HEK293 (cell line): ENCODE data around the gene CLASRP.
A peak's percentile ranks its signal among the peaks of the same experiment; 100 is the strongest.

ENCODE experiments used
- CTCF ChIA-PET: fragments of 350-600 bp; formaldehyde crosslinking; extraction: SDS; loops from one replicate; lab custom pipeline; 2021; ENCODE audit warnings: antibody characterized with exemption; lab: Yijun Ruan, JAX
- POLR2A ChIA-PET: fragments of 300-600 bp; formaldehyde crosslinking; extraction: SDS; loops from one replicate; lab custom pipeline; 2020; ENCODE audit warnings: antibody characterized with exemption, inconsistent platforms; lab: Yijun Ruan, JAX
- H3K27ac ChIP-seq: fragments of 200-500 bp; sonication (Bioruptor generic); 2 replicates; pipeline ENCODE4 v1.5.1; 2014; ENCODE audit warnings: low read depth, low read length, control low read depth, inconsistent platforms; ENCODE audit errors: extremely low read depth
- H3K36me3 ChIP-seq, 2 experiments: fragments of 200-500 bp in 1 of 2; sonication (Bioruptor generic) in 1 of 2; 1 replicate in 1 of 2; 2 replicates in 1 of 2; pipeline ENCODE4 v1.5.1; 2014 to 2017; ENCODE audit warnings: inconsistent platforms in 2 of 2, low read length in 2 of 2; ENCODE audit not compliant: control insufficient read depth in 2 of 2, insufficient read depth in 1 of 2
- H3K4me1 ChIP-seq: fragments of 200-500 bp; sonication (Bioruptor generic); 2 replicates; pipeline ENCODE4 v1.5.1; 2014; ENCODE audit warnings: mild to moderate bottlenecking, low read length, inconsistent platforms; ENCODE audit not compliant: control insufficient read depth, insufficient read depth
- H3K4me3 ChIP-seq: 2 replicates; pipeline ENCODE4 v1.5.1; 2011; ENCODE audit warnings: low read depth, mild to moderate bottlenecking, control low read depth, low read length, moderate library complexity
- H3K9me3 ChIP-seq: fragments of 200-500 bp; sonication (Bioruptor generic); 2 replicates; pipeline ENCODE4 v1.5.1; 2014; ENCODE audit warnings: low read depth, low read length, inconsistent platforms; ENCODE audit not compliant: control insufficient read depth, insufficient read depth
- EGR2 ChIP-seq: fragments of 450-650 bp; formaldehyde crosslinking; IDR thresholded peaks from 2 replicates; pipeline ENCODE4 v1.5.1; 2016; ENCODE audit warnings: low read depth, missing biosample characterization, missing genetic modification characterization
- KLF1 ChIP-seq: fragments of 450-650 bp; formaldehyde crosslinking; IDR thresholded peaks from 2 replicates; pipeline ENCODE4 v1.5.1; 2016; ENCODE audit warnings: missing biosample characterization, missing genetic modification characterization
- MZF1 ChIP-seq: fragments of 450-650 bp; formaldehyde crosslinking; IDR thresholded peaks from 2 replicates; pipeline ENCODE4 v1.5.1; 2017; ENCODE audit warnings: missing biosample characterization, missing genetic modification characterization, borderline replicate concordance
- OSR2 ChIP-seq: fragments of 450-650 bp; formaldehyde crosslinking; IDR thresholded peaks from 2 replicates; pipeline ENCODE4 v1.5.1; 2016; ENCODE audit warnings: missing biosample characterization, missing genetic modification characterization
- SCRT1 ChIP-seq: fragments of 450-650 bp; formaldehyde crosslinking; IDR thresholded peaks from 2 replicates; pipeline ENCODE4 v1.5.1; 2016; ENCODE audit warnings: missing biosample characterization, missing genetic modification characterization, borderline replicate concordance
- YY1 ChIP-seq: fragments of 450-650 bp; formaldehyde crosslinking; IDR thresholded peaks from 2 replicates; pipeline ENCODE4 v1.5.1; 2018; ENCODE audit warnings: missing biosample characterization, missing genetic modification characterization
- ZBTB20 ChIP-seq: fragments of 450-650 bp; formaldehyde crosslinking; IDR thresholded peaks from 2 replicates; pipeline ENCODE4 v1.5.1; 2016; ENCODE audit warnings: missing biosample characterization, missing genetic modification characterization
- ZBTB48 ChIP-seq: fragments of 450-650 bp; formaldehyde crosslinking; IDR thresholded peaks from 2 replicates; pipeline ENCODE4 v1.5.1; 2016; ENCODE audit warnings: missing biosample characterization, missing genetic modification characterization
- ZFP37 ChIP-seq: fragments of 450-650 bp; formaldehyde crosslinking; IDR thresholded peaks from 2 replicates; pipeline ENCODE4 v1.5.1; 2016; ENCODE audit warnings: missing biosample characterization, missing genetic modification characterization
- ZIC2 ChIP-seq: fragments of 450-650 bp; formaldehyde crosslinking; IDR thresholded peaks from 2 replicates; pipeline ENCODE4 v1.5.1; 2016; ENCODE audit warnings: missing biosample characterization, missing genetic modification characterization
- ZNF112 ChIP-seq: fragments of 450-650 bp; formaldehyde crosslinking; IDR thresholded peaks from 2 replicates; pipeline ENCODE4 v1.5.0; 2017; ENCODE audit warnings: missing biosample characterization, missing genetic modification characterization
- ZNF114 ChIP-seq: fragments of 450-650 bp; formaldehyde crosslinking; IDR thresholded peaks from 2 replicates; pipeline ENCODE4 v1.5.0; 2017; ENCODE audit warnings: missing biosample characterization, missing genetic modification characterization
- ZNF155 ChIP-seq: fragments of 450-650 bp; formaldehyde crosslinking; IDR thresholded peaks from 2 replicates; pipeline ENCODE4 v1.5.1; 2016; ENCODE audit warnings: missing biosample characterization, missing genetic modification characterization
- ZNF16 ChIP-seq: fragments of 450-650 bp; formaldehyde crosslinking; IDR thresholded peaks from 2 replicates; pipeline ENCODE4 v1.5.1; 2016; ENCODE audit warnings: low read depth, missing biosample characterization, missing genetic modification characterization
- ZNF26 ChIP-seq: fragments of 450-650 bp; formaldehyde crosslinking; IDR thresholded peaks from 2 replicates; pipeline ENCODE4 v1.5.1; 2016; ENCODE audit warnings: missing biosample characterization, missing genetic modification characterization
- ZNF292 ChIP-seq: fragments of 450-650 bp; formaldehyde crosslinking; IDR thresholded peaks from 2 replicates; pipeline ENCODE4 v1.5.1; 2016; ENCODE audit warnings: low read depth, missing biosample characterization, missing genetic modification characterization, borderline replicate concordance
- ZNF354C ChIP-seq: fragments of 450-650 bp; formaldehyde crosslinking; IDR thresholded peaks from 2 replicates; pipeline ENCODE4 v1.5.1; 2016; ENCODE audit warnings: missing biosample characterization, missing genetic modification characterization, low read depth, borderline replicate concordance
- ZNF366 ChIP-seq: fragments of 450-650 bp; formaldehyde crosslinking; conservative IDR thresholded peaks from 2 replicates; pipeline ENCODE4 v1.5.1; 2016; ENCODE audit warnings: missing biosample characterization, missing genetic modification characterization
- ZNF433 ChIP-seq: fragments of 450-650 bp; formaldehyde crosslinking; IDR thresholded peaks from 2 replicates; pipeline ENCODE4 v1.5.1; 2016; ENCODE audit warnings: missing biosample characterization, missing genetic modification characterization, low read depth
- ZNF501 ChIP-seq: fragments of 450-650 bp; formaldehyde crosslinking; IDR thresholded peaks from 2 replicates; pipeline ENCODE4 v1.5.1; 2016; ENCODE audit warnings: missing biosample characterization, missing genetic modification characterization
- ZNF510 ChIP-seq: fragments of 450-650 bp; formaldehyde crosslinking; IDR thresholded peaks from 2 replicates; pipeline ENCODE4 v1.5.1; 2018; ENCODE audit warnings: mild to moderate bottlenecking, missing genetic modification characterization, missing biosample characterization; ENCODE audit not compliant: insufficient replicate concordance
- ZNF555 ChIP-seq: fragments of 450-650 bp; formaldehyde crosslinking; conservative IDR thresholded peaks from 2 replicates; pipeline ENCODE4 v1.5.1; 2017; ENCODE audit warnings: missing biosample characterization, mild to moderate bottlenecking, missing genetic modification characterization, inconsistent platforms
- ZNF571 ChIP-seq: fragments of 450-650 bp; formaldehyde crosslinking; IDR thresholded peaks from 2 replicates; pipeline ENCODE4 v1.5.0; 2017; ENCODE audit warnings: missing biosample characterization, missing genetic modification characterization
- ZNF664 ChIP-seq: fragments of 450-650 bp; formaldehyde crosslinking; IDR thresholded peaks from 2 replicates; pipeline ENCODE4 v1.5.1; 2016; ENCODE audit warnings: missing biosample characterization, missing genetic modification characterization
- ZNF704 ChIP-seq: fragments of 450-650 bp; formaldehyde crosslinking; IDR thresholded peaks from 2 replicates; pipeline ENCODE4 v1.5.1; 2016; ENCODE audit warnings: missing biosample characterization, missing genetic modification characterization
- ZNF747 ChIP-seq: fragments of 450-650 bp; formaldehyde crosslinking; IDR thresholded peaks from 2 replicates; pipeline ENCODE4 v1.5.1; 2016; ENCODE audit warnings: missing biosample characterization, missing genetic modification characterization
- ZNF777 ChIP-seq: fragments of 450-650 bp; formaldehyde crosslinking; IDR thresholded peaks from 2 replicates; pipeline ENCODE4 v1.5.1; 2017; ENCODE audit warnings: missing biosample characterization, missing genetic modification characterization, borderline replicate concordance
- ZNF785 ChIP-seq: fragments of 450-650 bp; formaldehyde crosslinking; IDR thresholded peaks from 2 replicates; pipeline ENCODE4 v1.5.1; 2016; ENCODE audit warnings: missing biosample characterization, missing genetic modification characterization
- ZNF830 ChIP-seq: fragments of 450-650 bp; IDR thresholded peaks from 2 replicates; pipeline ENCODE4 v1.5.0; 2018; ENCODE audit warnings: missing biosample characterization, missing genetic modification characterization, low read depth, mild to moderate bottlenecking, moderate library complexity
- TF ChIP-seq, protein P1 (sequence below): fragments of 450-650 bp; formaldehyde crosslinking; IDR thresholded peaks from 2 replicates; pipeline ENCODE4 v1.5.0; 2017; ENCODE audit warnings: missing biosample characterization, missing genetic modification characterization, borderline replicate concordance
- TF ChIP-seq, protein P2 (sequence below): fragments of 450-650 bp; formaldehyde crosslinking; IDR thresholded peaks from 2 replicates; pipeline ENCODE4; 2016; ENCODE audit warnings: missing biosample characterization, missing genetic modification characterization
- TF ChIP-seq, protein P3 (sequence below): fragments of 450-650 bp; formaldehyde crosslinking; optimal IDR thresholded peaks from 2 replicates; pipeline ENCODE3; 2016; ENCODE audit warnings: missing biosample characterization, mild to moderate bottlenecking, missing genetic modification characterization

Gene CLASRP

GRCh38 chr19:45058622-45059159, 19.8 kb downstream of the CLASRP start:
- no peaks in the 10 kb centered on the region for H3K9me3 ChIP-seq
- no peak overlapping the region for H3K27ac ChIP-seq
- H3K4me3 ChIP-seq, result no peak overlapping the region
- CTCF ChIA-PET, result interaction anchor here (0.6 to 3.9 kb wide), 18 partner anchors 10 to 191 kb away, joined by 3 to 65 read pairs (median 4); partner anchors contain the start of genes APOE, CLASRP and PPP1R37
- no peaks in the 10 kb centered on the region for H3K4me1 ChIP-seq
- peaks cover 78 to 96% of the 10 kb centered on the region in 2 experiments for H3K36me3 ChIP-seq
- POLR2A ChIA-PET, result interaction anchor here (0.6 to 2.2 kb wide), 3 partner anchors 20 to 62 kb away, joined by 6 to 14 read pairs (median 6); partner anchors contain the start of gene CLASRP
- no peak for TF ChIP-seq ZNF112 (tag by site-specific recombination)
- TF ChIP-seq EGR2, result peak; percentile 47
- TF ChIP-seq ZNF785 (tag by site-specific recombination), result no peak
- TF ChIP-seq, protein P1, sequence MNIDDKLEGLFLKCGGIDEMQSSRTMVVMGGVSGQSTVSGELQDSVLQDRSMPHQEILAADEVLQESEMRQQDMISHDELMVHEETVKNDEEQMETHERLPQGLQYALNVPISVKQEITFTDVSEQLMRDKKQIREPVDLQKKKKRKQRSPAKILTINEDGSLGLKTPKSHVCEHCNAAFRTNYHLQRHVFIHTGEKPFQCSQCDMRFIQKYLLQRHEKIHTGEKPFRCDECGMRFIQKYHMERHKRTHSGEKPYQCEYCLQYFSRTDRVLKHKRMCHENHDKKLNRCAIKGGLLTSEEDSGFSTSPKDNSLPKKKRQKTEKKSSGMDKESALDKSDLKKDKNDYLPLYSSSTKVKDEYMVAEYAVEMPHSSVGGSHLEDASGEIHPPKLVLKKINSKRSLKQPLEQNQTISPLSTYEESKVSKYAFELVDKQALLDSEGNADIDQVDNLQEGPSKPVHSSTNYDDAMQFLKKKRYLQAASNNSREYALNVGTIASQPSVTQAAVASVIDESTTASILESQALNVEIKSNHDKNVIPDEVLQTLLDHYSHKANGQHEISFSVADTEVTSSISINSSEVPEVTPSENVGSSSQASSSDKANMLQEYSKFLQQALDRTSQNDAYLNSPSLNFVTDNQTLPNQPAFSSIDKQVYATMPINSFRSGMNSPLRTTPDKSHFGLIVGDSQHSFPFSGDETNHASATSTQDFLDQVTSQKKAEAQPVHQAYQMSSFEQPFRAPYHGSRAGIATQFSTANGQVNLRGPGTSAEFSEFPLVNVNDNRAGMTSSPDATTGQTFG (tag by site-specific recombination), result no peak
- TF ChIP-seq ZNF114 (tag by site-specific recombination), result no peak
- TF ChIP-seq ZNF292, result no peak
- TF ChIP-seq ZNF354C, result no peak
- TF ChIP-seq SCRT1 (tag by site-specific recombination), result peak; percentile 47; the same call in 1 of the 2 replicates
- 0 out of 2 replicates have a peak, but pooled peaks have one; percentile 22 for TF ChIP-seq ZNF571
- no peak for TF ChIP-seq ZNF433 (tag by site-specific recombination)
- TF ChIP-seq ZNF704, result no peak
- TF ChIP-seq ZNF555 (tag by site-specific recombination), result no peak
- no peak for TF ChIP-seq ZFP37 (tag by site-specific recombination)
- TF ChIP-seq, protein P2, sequence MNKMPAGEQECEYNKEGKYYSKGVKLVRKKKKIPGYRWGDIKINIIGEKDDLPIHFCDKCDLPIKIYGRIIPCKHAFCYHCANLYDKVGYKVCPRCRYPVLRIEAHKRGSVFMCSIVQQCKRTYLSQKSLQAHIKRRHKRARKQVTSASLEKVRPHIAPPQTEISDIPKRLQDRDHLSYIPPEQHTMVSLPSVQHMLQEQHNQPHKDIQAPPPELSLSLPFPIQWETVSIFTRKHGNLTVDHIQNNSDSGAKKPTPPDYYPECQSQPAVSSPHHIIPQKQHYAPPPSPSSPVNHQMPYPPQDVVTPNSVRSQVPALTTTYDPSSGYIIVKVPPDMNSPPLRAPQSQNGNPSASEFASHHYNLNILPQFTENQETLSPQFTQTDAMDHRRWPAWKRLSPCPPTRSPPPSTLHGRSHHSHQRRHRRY, result no peak
- TF ChIP-seq ZNF777 (tag by site-specific recombination), result no peak
- TF ChIP-seq KLF1, result peak; percentile 49
- no peak for TF ChIP-seq ZNF510 (tag by site-specific recombination)
- peak; percentile 26; the same call in 1 of the 2 replicates for TF ChIP-seq ZBTB20 (tag by site-specific recombination)
- TF ChIP-seq MZF1, result no peak
- no peak for TF ChIP-seq OSR2 (tag by site-specific recombination)
- TF ChIP-seq ZNF747, result 0 out of 2 replicates have a peak, but pooled peaks have one; percentile 57
- TF ChIP-seq ZNF26 (tag by site-specific recombination), result no peak
- TF ChIP-seq ZNF501 (tag by site-specific recombination), result no peak
- TF ChIP-seq, protein P3, sequence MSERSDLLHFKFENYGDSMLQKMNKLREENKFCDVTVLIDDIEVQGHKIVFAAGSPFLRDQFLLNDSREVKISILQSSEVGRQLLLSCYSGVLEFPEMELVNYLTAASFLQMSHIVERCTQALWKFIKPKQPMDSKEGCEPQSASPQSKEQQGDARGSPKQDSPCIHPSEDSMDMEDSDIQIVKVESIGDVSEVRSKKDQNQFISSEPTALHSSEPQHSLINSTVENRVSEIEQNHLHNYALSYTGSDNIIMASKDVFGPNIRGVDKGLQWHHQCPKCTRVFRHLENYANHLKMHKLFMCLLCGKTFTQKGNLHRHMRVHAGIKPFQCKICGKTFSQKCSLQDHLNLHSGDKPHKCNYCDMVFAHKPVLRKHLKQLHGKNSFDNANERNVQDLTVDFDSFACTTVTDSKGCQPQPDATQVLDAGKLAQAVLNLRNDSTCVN, result no peak
- peak; percentile 99 for TF ChIP-seq ZNF366 (tag by site-specific recombination)
- no peak for TF ChIP-seq ZIC2
- no peak for TF ChIP-seq ZNF155 (tag by site-specific recombination)
- no peak for TF ChIP-seq ZNF830 (tag by site-specific recombination)
- TF ChIP-seq ZBTB48, result no peak
- no peak for TF ChIP-seq ZNF16 (tag by site-specific recombination)
- TF ChIP-seq ZNF664 (tag by site-specific recombination), result no peak
- no peak for TF ChIP-seq YY1 (tag by site-specific recombination)
